ENCODE results near the gene ALOX15.
"Not testable (repeated sequence)": the region's sequence is repeated elsewhere in the genome, so short reads cannot be mapped to it uniquely, and the experiment has no call there.

Gene ALOX15

DNA sequence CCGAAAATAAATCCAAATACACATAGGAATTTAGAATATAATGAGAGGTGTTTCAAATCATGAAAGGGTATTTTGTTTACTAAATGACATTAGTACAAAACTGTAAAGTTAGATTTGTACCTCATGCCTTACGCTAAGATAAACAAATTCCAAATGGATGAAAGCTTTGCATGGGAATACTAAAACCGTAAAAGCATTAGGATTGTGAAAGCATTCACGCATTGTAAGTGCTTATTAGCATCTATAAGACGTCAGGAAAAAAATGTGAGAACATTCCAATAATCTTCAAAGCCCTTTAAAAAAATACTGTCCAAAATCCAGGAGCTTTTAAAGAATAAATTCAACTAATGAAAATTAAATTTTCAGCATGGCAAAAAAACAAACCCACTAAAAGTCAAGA is 24.8 kb upstream of the ALOX15 start:
- TF ChIP-seq YY1 (IDR thresholded peaks at IDR 0.05; ENCODE audit: insufficient read depth, insufficient read length) (no peak), SUZ12 (IDR thresholded peaks at IDR 0.05; ENCODE audit: extremely low read depth, insufficient read depth, insufficient read length) (no peak), ZNF274 (IDR thresholded peaks at IDR 0.05; ENCODE audit: low read depth, low read length) (no peak)
- no peaks in the 10 kb centered on the region for H3K9me3 ChIP-seq (ENCODE audit: insufficient read depth, low read length)
- no peaks in the 10 kb centered on the region for H3K4me1 ChIP-seq (ENCODE audit: insufficient read depth, insufficient read length)
- no peak for DNase-seq (ENCODE audit: low read depth, low spot score)
- H3K27me3 ChIP-seq (ENCODE audit: insufficient read depth, insufficient read length), result no peaks in the 10 kb centered on the region
- peaks cover 10% of the 10 kb centered on the region for H3K36me3 ChIP-seq (ENCODE audit: insufficient read depth, insufficient read length, low read length)
- no peak overlapping the region for H3K4me3 ChIP-seq (ENCODE audit: insufficient read length, low read depth)
- no peak overlapping the region for H3K9ac ChIP-seq (ENCODE audit: insufficient read length, low read depth)

DNA sequence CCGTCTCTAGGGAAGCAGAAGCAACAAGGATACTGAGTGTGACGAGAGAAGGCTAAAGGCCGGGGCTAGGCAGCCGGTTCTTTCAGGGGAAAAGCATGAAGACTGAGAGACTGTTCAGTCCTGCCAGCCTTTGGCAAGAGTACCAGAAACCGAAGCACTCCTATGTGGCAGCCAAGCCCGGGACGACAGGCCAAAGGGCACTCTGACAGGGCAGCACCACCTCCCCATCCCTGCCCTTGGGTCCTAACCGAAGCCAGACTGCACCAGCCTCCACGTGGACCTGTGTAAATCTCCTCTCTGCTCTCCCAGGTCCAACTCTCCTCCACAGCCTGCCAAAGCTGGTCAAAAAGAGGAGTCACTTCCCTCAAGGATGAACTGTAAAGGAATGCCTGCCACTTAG is 23.5 kb upstream of the ALOX15 start:
- no peaks in the 10 kb centered on the region for H3K9me3 ChIP-seq (ENCODE audit: insufficient read depth, low read length)
- no peak overlapping the region for H3K9ac ChIP-seq (ENCODE audit: insufficient read length, low read depth)
- H3K4me3 ChIP-seq (ENCODE audit: insufficient read length, low read depth), result no peak overlapping the region
- TF ChIP-seq SUZ12 (IDR thresholded peaks at IDR 0.05; ENCODE audit: extremely low read depth, insufficient read depth, insufficient read length), result no peak
- no peaks in the 10 kb centered on the region for H3K36me3 ChIP-seq (ENCODE audit: insufficient read depth, insufficient read length, low read length)
- no peaks in the 10 kb centered on the region for H3K27me3 ChIP-seq (ENCODE audit: insufficient read depth, insufficient read length)
- DNase-seq (ENCODE audit: low read depth, low spot score), result no peak
- no peaks in the 10 kb centered on the region for H3K4me1 ChIP-seq (ENCODE audit: insufficient read depth, insufficient read length)

GRCh38 chr17:4664230-4664629 is 22.8 kb upstream of the ALOX15 start:
- no peak overlapping the region for H3K4me3 ChIP-seq (ENCODE audit: insufficient read length, low read depth)
- no peaks in the 10 kb centered on the region for H3K4me1 ChIP-seq (ENCODE audit: insufficient read depth, insufficient read length)
- no peak overlapping the region for H3K9ac ChIP-seq (ENCODE audit: insufficient read length, low read depth)

GRCh38 chr17:4663711-4664110 is 22.2 kb upstream of the ALOX15 start:
- no peaks in the 10 kb centered on the region for H3K9me3 ChIP-seq (ENCODE audit: insufficient read depth, low read length)
- H3K4me1 ChIP-seq (ENCODE audit: insufficient read depth, insufficient read length), result no peaks in the 10 kb centered on the region
- no peaks in the 10 kb centered on the region for H3K36me3 ChIP-seq (ENCODE audit: insufficient read depth, insufficient read length, low read length)
- TF ChIP-seq SUZ12 (IDR thresholded peaks at IDR 0.05; ENCODE audit: extremely low read depth, insufficient read depth, insufficient read length), result no peak
- TF ChIP-seq ZNF274 (IDR thresholded peaks at IDR 0.05; ENCODE audit: low read depth, low read length), result no peak
- TF ChIP-seq YY1 (IDR thresholded peaks at IDR 0.05; ENCODE audit: insufficient read depth, insufficient read length), result no peak
- no peak for DNase-seq (ENCODE audit: low read depth, low spot score)
- no peak overlapping the region for H3K9ac ChIP-seq (ENCODE audit: insufficient read length, low read depth)
- no peaks in the 10 kb centered on the region for H3K27me3 ChIP-seq (ENCODE audit: insufficient read depth, insufficient read length)
- H3K4me3 ChIP-seq (ENCODE audit: insufficient read length, low read depth), result no peak overlapping the region

More at GRCh38 chr17:4664230-4664629, 22.8 kb upstream of the ALOX15 start:
- TF ChIP-seq YY1 (IDR thresholded peaks at IDR 0.05; ENCODE audit: insufficient read depth, insufficient read length) (no peak), ZNF274 (IDR thresholded peaks at IDR 0.05; ENCODE audit: low read depth, low read length) (no peak), SUZ12 (IDR thresholded peaks at IDR 0.05; ENCODE audit: extremely low read depth, insufficient read depth, insufficient read length) (no peak)
- no peak for DNase-seq (ENCODE audit: low read depth, low spot score)
- H3K9me3 ChIP-seq (ENCODE audit: insufficient read depth, low read length), result no peaks in the 10 kb centered on the region
- H3K36me3 ChIP-seq (ENCODE audit: insufficient read depth, insufficient read length, low read length), result no peaks in the 10 kb centered on the region
- no peaks in the 10 kb centered on the region for H3K27me3 ChIP-seq (ENCODE audit: insufficient read depth, insufficient read length)

DNA sequence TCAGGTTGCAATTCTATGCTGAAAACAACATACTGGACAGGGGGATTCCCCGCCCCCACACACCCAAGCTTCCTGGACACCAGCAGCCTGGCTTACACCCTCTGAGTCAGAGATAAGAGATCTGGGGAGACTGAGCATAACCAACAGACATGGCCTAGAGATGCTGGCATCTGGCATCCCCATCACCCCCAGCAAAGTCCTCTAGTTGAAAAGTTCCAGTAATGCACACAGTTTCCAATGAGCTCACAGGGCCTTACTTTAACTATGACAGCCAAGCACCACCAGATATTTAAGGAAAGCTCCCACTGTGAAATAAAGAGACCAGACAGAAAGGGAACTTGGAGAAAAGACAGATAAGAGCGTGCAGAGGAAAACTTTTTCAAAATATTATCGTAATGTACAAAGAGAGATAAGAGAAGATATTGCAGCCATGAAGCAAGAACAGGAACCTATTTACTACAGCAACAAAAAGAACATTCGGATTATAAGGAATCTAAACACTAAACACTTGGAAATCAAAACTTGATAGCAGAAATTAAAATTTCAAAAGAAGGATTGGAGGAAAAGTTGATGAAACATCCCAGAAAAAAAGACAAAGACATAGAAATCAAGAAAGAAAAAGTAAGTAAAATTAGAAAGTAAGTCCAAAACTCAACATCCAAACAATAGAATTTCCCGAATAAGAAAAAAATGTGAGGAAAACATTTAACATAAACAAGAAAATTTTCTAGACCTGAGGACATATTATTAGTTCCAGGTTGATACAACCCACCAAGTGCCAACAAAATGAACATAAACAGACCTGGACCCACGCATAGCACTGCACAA is 17.2 kb upstream of the ALOX15 start:
- Histone ChIP-seq H3K9ac (ENCODE audit: insufficient read length, low read depth) (no peak overlapping the region), H3K36me3 (ENCODE audit: insufficient read depth, insufficient read length, low read length) (no peaks in the 10 kb centered on the region), H3K27me3 (ENCODE audit: insufficient read depth, insufficient read length) (no peaks in the 10 kb centered on the region), H3K9me3 (ENCODE audit: insufficient read depth, low read length) (no peaks in the 10 kb centered on the region), H3K4me3 (ENCODE audit: insufficient read length, low read depth) (no peak overlapping the region), H3K4me1 (ENCODE audit: insufficient read depth, insufficient read length) (peaks cover 2% of the 10 kb centered on the region)
- TF ChIP-seq SUZ12 (IDR thresholded peaks at IDR 0.05; ENCODE audit: extremely low read depth, insufficient read depth, insufficient read length) (no peak), ZNF274 (IDR thresholded peaks at IDR 0.05; ENCODE audit: low read depth, low read length) (no peak), YY1 (IDR thresholded peaks at IDR 0.05; ENCODE audit: insufficient read depth, insufficient read length) (no peak)
- DNase-seq (ENCODE audit: low read depth, low spot score), result no peak

GRCh38 chr17:4657678-4658077 is 16.2 kb upstream of the ALOX15 start:
- H3K27me3 ChIP-seq (ENCODE audit: insufficient read depth, insufficient read length), result no peaks in the 10 kb centered on the region
- no peak overlapping the region for H3K9ac ChIP-seq (ENCODE audit: insufficient read length, low read depth)
- DNase-seq (ENCODE audit: low read depth, low spot score), result no peak
- H3K36me3 ChIP-seq (ENCODE audit: insufficient read depth, insufficient read length, low read length), result no peaks in the 10 kb centered on the region
- TF ChIP-seq SUZ12 (IDR thresholded peaks at IDR 0.05; ENCODE audit: extremely low read depth, insufficient read depth, insufficient read length) (no peak), YY1 (IDR thresholded peaks at IDR 0.05; ENCODE audit: insufficient read depth, insufficient read length) (no peak), ZNF274 (IDR thresholded peaks at IDR 0.05; ENCODE audit: low read depth, low read length) (no peak)
- H3K4me1 ChIP-seq (ENCODE audit: insufficient read depth, insufficient read length), result peaks cover 2% of the 10 kb centered on the region
- H3K9me3 ChIP-seq (ENCODE audit: insufficient read depth, low read length), result no peaks in the 10 kb centered on the region
- H3K4me3 ChIP-seq (ENCODE audit: insufficient read length, low read depth), result no peak overlapping the region

DNA sequence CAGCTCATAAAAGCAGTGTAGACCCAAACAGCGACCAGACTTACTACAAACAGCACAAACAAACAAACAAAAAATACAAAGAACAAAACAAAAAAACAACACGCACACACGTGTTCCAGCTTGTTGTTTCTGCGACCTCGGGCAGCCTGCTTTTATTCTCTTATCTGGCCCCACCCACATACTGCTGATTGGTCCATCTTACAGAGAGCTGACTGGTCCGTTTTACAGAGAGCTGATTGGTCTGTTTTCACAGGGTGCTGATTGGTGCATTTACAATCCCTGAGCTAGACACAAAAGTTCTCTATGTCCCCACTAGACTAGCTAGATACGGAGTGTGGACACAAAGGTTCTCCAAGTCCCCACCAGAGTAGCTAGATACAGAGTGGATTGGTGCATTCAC is 14.5 kb upstream of the ALOX15 start:
- H3K9me3 ChIP-seq (ENCODE audit: insufficient read depth, low read length); H3K9ac ChIP-seq (ENCODE audit: insufficient read length, low read depth); H3K4me1 ChIP-seq (ENCODE audit: insufficient read depth, insufficient read length); H3K36me3 ChIP-seq (ENCODE audit: insufficient read depth, insufficient read length, low read length); H3K4me3 ChIP-seq (ENCODE audit: insufficient read length, low read depth); DNase-seq (ENCODE audit: low read depth, low spot score); H3K27me3 ChIP-seq (ENCODE audit: insufficient read depth, insufficient read length): not testable (repeated sequence)
